ENCODE results near the gene CDC26. TPM values are rescaled to one million over a fixed set of nuclear protein-coding genes. Genes with fewer than 3 reads are reported as not detected.

CDC26 gene
- total RNA-seq, 1 donor from 2014 or later: 37.0 TPM

GRCh38 chr9:113274474-113275156 lies 757 bp downstream of the CDC26 start:
- Histone ChIP-seq H3K4me3 (peak overlapping the region; percentile 85), H3K36me3 (peaks cover 67% of the 10 kb centered on the region), H3K9me3 (replicated peaks) (no peaks in the 10 kb centered on the region), H3K27me3 (ENCODE audit: low read depth) (no peaks in the 10 kb centered on the region), H3K27ac (replicated peaks) (peak overlapping the region; percentile 94), H3K4me1 (peaks cover 64% of the 10 kb centered on the region)
- no peak for DNase-seq
- TF ChIP-seq CTCF (IDR thresholded peaks at IDR 0.05; ENCODE audit: borderline replicate concordance): peak; percentile 76
- intact Hi-C loops (cut with micrococcal nuclease): no loop called here

- H3K36me3 ChIP-seq: peaks cover 76% of the 10 kb centered on the region
Observed at GRCh38 chr9:113269871-113270270, 5.5 kb downstream of the CDC26 start.

GRCh38 chr9:113269355-113269754 lies 6.0 kb downstream of the CDC26 start:
- intact Hi-C loops (cut with micrococcal nuclease): no loop called here
- H3K36me3 ChIP-seq: peaks cover 76% of the 10 kb centered on the region
- no peaks in the 10 kb centered on the region for H3K9me3 ChIP-seq (replicated peaks)
- H3K4me3 ChIP-seq: no peak overlapping the region
- no peaks in the 10 kb centered on the region for H3K27me3 ChIP-seq (ENCODE audit: low read depth)
- DNase-seq: no peak
- TF ChIP-seq CTCF (IDR thresholded peaks at IDR 0.05; ENCODE audit: borderline replicate concordance): no peak
- H3K27ac ChIP-seq (replicated peaks): no peak overlapping the region
- H3K4me1 ChIP-seq: peaks cover 31% of the 10 kb centered on the region

More at GRCh38 chr9:113269871-113270270, 5.5 kb downstream of the CDC26 start:
- DNase-seq: no peak
- no peak overlapping the region for H3K4me3 ChIP-seq
- no peaks in the 10 kb centered on the region for H3K27me3 ChIP-seq (ENCODE audit: low read depth)
- TF ChIP-seq CTCF (IDR thresholded peaks at IDR 0.05; ENCODE audit: borderline replicate concordance): no peak
- H3K9me3 ChIP-seq (replicated peaks): no peaks in the 10 kb centered on the region
- intact Hi-C loops (cut with micrococcal nuclease): no loop called here
- no peak overlapping the region for H3K27ac ChIP-seq (replicated peaks)
- peaks cover 36% of the 10 kb centered on the region for H3K4me1 ChIP-seq

- Histone ChIP-seq H3K27ac (replicated peaks) (no peak overlapping the region), H3K27me3 (ENCODE audit: low read depth) (no peaks in the 10 kb centered on the region), H3K36me3 (peaks cover 73% of the 10 kb centered on the region), H3K4me1 (peaks cover 22% of the 10 kb centered on the region), H3K9me3 (replicated peaks) (no peaks in the 10 kb centered on the region), H3K4me3 (no peak overlapping the region)
- DNase-seq: no peak
- no peak for TF ChIP-seq CTCF (IDR thresholded peaks at IDR 0.05; ENCODE audit: borderline replicate concordance)
- intact Hi-C loops (cut with micrococcal nuclease): no loop called here
Observed at GRCh38 chr9:113267911-113268566, 7.3 kb downstream of the CDC26 start.

- intact Hi-C loops (cut with micrococcal nuclease): no loop called here
- H3K4me3 ChIP-seq: no peak overlapping the region
- peaks cover 10% of the 10 kb centered on the region for H3K4me1 ChIP-seq
- H3K36me3 ChIP-seq: peaks cover 70% of the 10 kb centered on the region
- no peak for TF ChIP-seq CTCF (IDR thresholded peaks at IDR 0.05; ENCODE audit: borderline replicate concordance)
- H3K9me3 ChIP-seq (replicated peaks): no peaks in the 10 kb centered on the region
- H3K27ac ChIP-seq (replicated peaks): no peak overlapping the region
- DNase-seq: no peak
- no peaks in the 10 kb centered on the region for H3K27me3 ChIP-seq (ENCODE audit: low read depth)
Observed at GRCh38 chr9:113266174-113266573, 9.2 kb downstream of the CDC26 start.
